SK-N-SH (cell line): ENCODE measurements around the gene ALPG. TPM values are rescaled to one million over a fixed set of nuclear protein-coding genes. Genes with fewer than 3 reads are reported as not detected.

Source experiments
- CTCF ChIA-PET: fragments of 300-600, 350-600 bp; formaldehyde crosslinking; extraction: SDS; loops from one replicate; lab custom pipeline; 2021; lab: Yijun Ruan, JAX
- POLR2A ChIA-PET: fragments of 350-600 bp; sonication (Branson Sonifier 250); formaldehyde crosslinking; extraction: SDS; loops from one replicate; lab custom pipeline; 2020; ENCODE audit warnings: antibody characterized with exemption, inconsistent platforms; lab: Yijun Ruan, JAX
- DNase-seq: peaks from one replicate; pipeline ENCODE4 v3.0.0; 2012
- H2AFZ ChIP-seq: fragments of 200-600 bp; sonication (generic); 2 replicates; pipeline ENCODE4 v1.8.1; 2016; ENCODE audit warnings: antibody characterized with exemption, mild to moderate bottlenecking, low read depth
- H3F3A ChIP-seq: fragments of 200-600 bp; sonication (generic); replicated peaks from 2 replicates; pipeline ENCODE3; 2016; ENCODE audit warnings: antibody characterized with exemption, mild to moderate bottlenecking; ENCODE audit not compliant: insufficient read depth
- H3K27ac ChIP-seq, 2 experiments: fragments of 200-500 bp in 1 of 2; fragments of 200-600 bp in 1 of 2; sonication (Bioruptor generic) in 1 of 2; sonication (generic), shearing (Covaris generic) in 1 of 2; 2 replicates each; pipeline versions ENCODE4 v1.5.1 to v1.6.1; 2014 to 2016; ENCODE audit warnings: low read depth in 2 of 2, inconsistent platforms in 1 of 2, low read length in 1 of 2, mild to moderate bottlenecking in 1 of 2, mixed read lengths in 1 of 2
- H3K27me3 ChIP-seq: fragments of 200-600 bp; sonication (generic), shearing (Covaris generic); 2 replicates; pipeline ENCODE4 v1.6.1; 2016; ENCODE audit warnings: mixed run types; ENCODE audit not compliant: insufficient read depth
- H3K36me3 ChIP-seq, 2 experiments: fragments of 200-500 bp in 1 of 2; fragments of 200-600 bp in 1 of 2; sonication (Bioruptor generic) in 1 of 2; sonication (generic) in 1 of 2; replicated peaks in 1 of 2; 2 replicates each; pipeline versions ENCODE3 to v1.5.1; 2014 to 2016; ENCODE audit warnings: low read length in 1 of 2, mild to moderate bottlenecking in 1 of 2; ENCODE audit not compliant: insufficient read depth in 2 of 2, control insufficient read depth in 1 of 2
- H3K4me1 ChIP-seq, 2 experiments: fragments of 200-500 bp in 1 of 2; fragments of 200-600 bp in 1 of 2; sonication (Bioruptor generic) in 1 of 2; sonication (generic), shearing (Covaris generic) in 1 of 2; 2 replicates each; pipeline versions ENCODE4 v1.5.1 to v1.6.1; 2014 to 2016; ENCODE audit warnings: low read depth in 1 of 2, low read length in 1 of 2, mixed run types in 1 of 2; ENCODE audit not compliant: insufficient read depth in 2 of 2, control insufficient read depth in 1 of 2
- H3K4me2 ChIP-seq: fragments of 200-600 bp; sonication (generic), shearing (Covaris generic); 2 replicates; pipeline ENCODE4 v1.6.1; 2017; ENCODE audit warnings: mixed run types
- H3K4me3 ChIP-seq, 2 experiments: fragments of 200-500 bp in 1 of 2; fragments of 200-600 bp in 1 of 2; sonication (Bioruptor generic) in 1 of 2; sonication (generic), shearing (Covaris generic) in 1 of 2; 2 replicates each; pipeline versions ENCODE4 v1.5.1 to v1.8.1; 2014 to 2016; ENCODE audit warnings: low read depth in 2 of 2, inconsistent platforms in 1 of 2, low read length in 1 of 2, mild to moderate bottlenecking in 1 of 2, mixed read lengths in 1 of 2, moderate library complexity in 1 of 2
- H3K79me2 ChIP-seq: fragments of 200-600 bp; sonication (generic); 2 replicates; pipeline ENCODE4 v1.8.1; 2017; ENCODE audit warnings: mild to moderate bottlenecking; ENCODE audit not compliant: insufficient read depth
- H3K9ac ChIP-seq: fragments of 200-600 bp; sonication (generic); 2 replicates; pipeline ENCODE4 v1.6.1; 2017; ENCODE audit warnings: mixed run types
- H3K9me2 ChIP-seq: fragments of 200-600 bp; sonication (generic); 2 replicates; pipeline ENCODE4 v1.6.1; 2017; ENCODE audit warnings: mixed run types
- H3K9me3 ChIP-seq: fragments of 200-600 bp; sonication (generic); 2 replicates; pipeline ENCODE4 v1.6.1; 2017; ENCODE audit warnings: mixed run types, mild to moderate bottlenecking, moderate library complexity
- H4K20me1 ChIP-seq: fragments of 200-600 bp; sonication (generic); 2 replicates; pipeline ENCODE4 v1.6.1; 2017; ENCODE audit warnings: mild to moderate bottlenecking, mixed run types; ENCODE audit not compliant: insufficient read depth
- CHD2 ChIP-seq: fragments of 150-350 bp; IDR thresholded peaks from 2 replicates; pipeline ENCODE4 v1.6.1; 2018; ENCODE audit warnings: low read length; ENCODE audit not compliant: partially characterized antibody
- EP300 ChIP-seq, 2 experiments: IDR thresholded peaks; 2 replicates each; pipeline versions ENCODE4 v1.4.0 to v1.6.1; 2012; ENCODE audit warnings: borderline replicate concordance in 1 of 2, low read depth in 1 of 2, low read length in 1 of 2
- FOXJ3 ChIP-seq: sonication (generic); formaldehyde crosslinking; IDR thresholded peaks from 2 replicates; pipeline ENCODE4 v1.5.1; 2020; ENCODE audit warnings: mild to moderate bottlenecking, missing genetic modification reagents
- GABPA ChIP-seq: IDR thresholded peaks from 2 replicates; pipeline ENCODE4 v1.4.0; 2012; ENCODE audit warnings: low read depth, mild to moderate bottlenecking
- NRF1 ChIP-seq: IDR thresholded peaks from 2 replicates; pipeline ENCODE4 v1.6.1; 2012; ENCODE audit warnings: low read depth, mild to moderate bottlenecking, low read length
- RFX5 ChIP-seq: IDR thresholded peaks from 2 replicates; pipeline ENCODE4 v1.6.1; 2012; ENCODE audit warnings: mild to moderate bottlenecking, improper control_type of control experiment, low read length
- SIN3A ChIP-seq: IDR thresholded peaks from 2 replicates; pipeline ENCODE4 v1.6.1; 2012; ENCODE audit warnings: low read depth, mild to moderate bottlenecking, low read length, moderate library complexity, borderline replicate concordance
- SMC3 ChIP-seq: IDR thresholded peaks from 2 replicates; pipeline ENCODE4 v1.6.1; 2012; ENCODE audit warnings: low read depth, low read length, improper control_type of control experiment
- TAF1 ChIP-seq: IDR thresholded peaks from 2 replicates; pipeline ENCODE4 v1.6.1; 2012; ENCODE audit warnings: low read depth, mild to moderate bottlenecking, low read length, moderate library complexity, borderline replicate concordance
- TCF12 ChIP-seq: IDR thresholded peaks from 2 replicates; pipeline ENCODE4 v1.4.0; 2012
- TEAD4 ChIP-seq: IDR thresholded peaks from 2 replicates; pipeline ENCODE4 v1.4.0; 2012; ENCODE audit warnings: mild to moderate bottlenecking, borderline replicate concordance; ENCODE audit not compliant: insufficient read depth
- WGBS: methylation state at CpG from one replicate; pipeline ENCODE4 v1.1.6; 2017; ENCODE audit warnings: low lambda C conversion rate; 5-methylcytosine and 5-hydroxymethylcytosine counted together
- polyA plus RNA-seq, 3 experiments: library from polyadenylated mRNA; depleted of rRNA; stranded (reverse); fragments of >200 nt; gene quantifications; 2 replicates each; pipeline ENCODE4 v1.2.3, GENCODE V29; 2012
- TF ChIP-seq, protein P1 (sequence below): IDR thresholded peaks from 2 replicates; pipeline ENCODE4 v1.6.1; 2012; ENCODE audit warnings: mild to moderate bottlenecking, low read depth, low read length, moderate library complexity
- TF ChIP-seq, protein P2 (sequence below): IDR thresholded peaks from 2 replicates; pipeline ENCODE4 v1.4.0; 2012; ENCODE audit warnings: low read depth, borderline replicate concordance
- TF ChIP-seq, protein P3 (sequence below): IDR thresholded peaks from 2 replicates; pipeline ENCODE4; 2012

The ALPG gene
- polyA plus RNA-seq, 1 of the 3 experiments (the other 2 are of a cell fraction): not detected

DNA sequence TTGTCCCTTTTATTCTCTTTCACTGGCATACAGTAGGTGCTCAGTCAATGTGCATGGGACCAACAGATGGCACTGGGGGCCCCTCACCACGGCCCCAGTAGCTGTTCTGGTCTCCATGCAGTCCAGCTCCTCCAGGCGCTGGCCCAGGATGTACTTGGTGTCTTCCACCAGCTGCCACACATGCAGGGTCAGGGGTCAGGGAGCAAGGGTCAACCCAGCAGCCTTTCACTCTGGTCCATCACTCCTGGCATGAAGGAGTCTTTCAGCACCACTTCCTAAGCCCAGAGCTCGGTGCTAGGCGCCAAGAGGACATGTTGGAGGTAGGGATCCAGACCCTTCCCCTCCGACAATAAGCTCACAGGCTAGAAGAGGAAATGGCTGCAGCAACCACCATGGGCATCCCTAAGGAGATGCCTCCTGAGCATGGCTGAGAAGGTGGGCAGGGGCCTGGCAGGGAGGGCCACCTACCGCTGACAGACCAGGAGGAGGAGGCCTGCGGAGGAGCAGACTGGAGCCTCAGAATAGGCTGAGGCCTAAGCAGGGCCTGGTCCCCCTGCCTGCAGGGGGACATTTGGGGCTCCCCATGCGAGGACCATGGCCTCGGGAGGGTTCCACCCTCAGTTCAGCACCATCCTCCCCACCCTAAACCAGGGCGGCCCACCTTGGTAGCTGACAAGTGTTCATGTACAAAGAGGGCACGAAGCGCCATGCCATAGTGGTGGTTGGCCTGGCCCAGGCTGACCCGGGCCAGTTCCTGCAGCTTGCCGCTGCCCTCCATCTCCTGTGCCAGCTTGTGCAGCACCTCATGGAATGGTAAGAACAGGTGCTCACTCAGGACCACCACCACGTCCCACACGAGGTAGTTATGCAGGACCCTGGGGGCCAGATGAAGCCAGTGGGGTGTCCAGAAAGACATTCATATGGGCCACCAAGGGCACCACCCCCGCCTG lies 10.2 kb downstream of the ALPG start:
- H2AFZ ChIP-seq: no peak overlapping the region
- TF ChIP-seq NRF1 (no peak), CHD2 (no peak), TAF1 (no peak), FOXJ3 (no peak), SMC3 (no peak), TEAD4 (no peak), GABPA (no peak)
- TF ChIP-seq, protein P1, sequence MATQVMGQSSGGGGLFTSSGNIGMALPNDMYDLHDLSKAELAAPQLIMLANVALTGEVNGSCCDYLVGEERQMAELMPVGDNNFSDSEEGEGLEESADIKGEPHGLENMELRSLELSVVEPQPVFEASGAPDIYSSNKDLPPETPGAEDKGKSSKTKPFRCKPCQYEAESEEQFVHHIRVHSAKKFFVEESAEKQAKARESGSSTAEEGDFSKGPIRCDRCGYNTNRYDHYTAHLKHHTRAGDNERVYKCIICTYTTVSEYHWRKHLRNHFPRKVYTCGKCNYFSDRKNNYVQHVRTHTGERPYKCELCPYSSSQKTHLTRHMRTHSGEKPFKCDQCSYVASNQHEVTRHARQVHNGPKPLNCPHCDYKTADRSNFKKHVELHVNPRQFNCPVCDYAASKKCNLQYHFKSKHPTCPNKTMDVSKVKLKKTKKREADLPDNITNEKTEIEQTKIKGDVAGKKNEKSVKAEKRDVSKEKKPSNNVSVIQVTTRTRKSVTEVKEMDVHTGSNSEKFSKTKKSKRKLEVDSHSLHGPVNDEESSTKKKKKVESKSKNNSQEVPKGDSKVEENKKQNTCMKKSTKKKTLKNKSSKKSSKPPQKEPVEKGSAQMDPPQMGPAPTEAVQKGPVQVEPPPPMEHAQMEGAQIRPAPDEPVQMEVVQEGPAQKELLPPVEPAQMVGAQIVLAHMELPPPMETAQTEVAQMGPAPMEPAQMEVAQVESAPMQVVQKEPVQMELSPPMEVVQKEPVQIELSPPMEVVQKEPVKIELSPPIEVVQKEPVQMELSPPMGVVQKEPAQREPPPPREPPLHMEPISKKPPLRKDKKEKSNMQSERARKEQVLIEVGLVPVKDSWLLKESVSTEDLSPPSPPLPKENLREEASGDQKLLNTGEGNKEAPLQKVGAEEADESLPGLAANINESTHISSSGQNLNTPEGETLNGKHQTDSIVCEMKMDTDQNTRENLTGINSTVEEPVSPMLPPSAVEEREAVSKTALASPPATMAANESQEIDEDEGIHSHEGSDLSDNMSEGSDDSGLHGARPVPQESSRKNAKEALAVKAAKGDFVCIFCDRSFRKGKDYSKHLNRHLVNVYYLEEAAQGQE: no peak
- TF ChIP-seq, protein P2, sequence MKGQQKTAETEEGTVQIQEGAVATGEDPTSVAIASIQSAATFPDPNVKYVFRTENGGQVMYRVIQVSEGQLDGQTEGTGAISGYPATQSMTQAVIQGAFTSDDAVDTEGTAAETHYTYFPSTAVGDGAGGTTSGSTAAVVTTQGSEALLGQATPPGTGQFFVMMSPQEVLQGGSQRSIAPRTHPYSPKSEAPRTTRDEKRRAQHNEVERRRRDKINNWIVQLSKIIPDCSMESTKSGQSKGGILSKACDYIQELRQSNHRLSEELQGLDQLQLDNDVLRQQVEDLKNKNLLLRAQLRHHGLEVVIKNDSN: no peak
- no peak overlapping the region for H3K4me2 ChIP-seq
- no peaks in the 10 kb centered on the region for H3K36me3 ChIP-seq
- no peak overlapping the region for H3K9ac ChIP-seq
- H4K20me1 ChIP-seq: no peaks in the 10 kb centered on the region
- no peak overlapping the region for H3K27ac ChIP-seq
- H3K9me2 ChIP-seq: no peaks in the 10 kb centered on the region
- CTCF ChIA-PET: interaction anchor here (0.5 to 1.3 kb wide), 6 partner anchors 15 to 511 kb away, joined by 3 to 5 read pairs (median 3); no protein-coding TSS in a partner anchor
- no peaks in the 10 kb centered on the region for H3F3A ChIP-seq
- no peaks in the 10 kb centered on the region; a peak in 1 of 4 replicates for H3K4me1 ChIP-seq
- peak; percentile 16 for DNase-seq
- 73% methylated on average over 10 of the region's 17 CpGs for WGBS
- H3K79me2 ChIP-seq: no peaks in the 10 kb centered on the region
- no peak overlapping the region for H3K4me3 ChIP-seq
- POLR2A ChIA-PET: no interaction called here
- H3K9me3 ChIP-seq: no peaks in the 10 kb centered on the region
- peaks cover 81% of the 10 kb centered on the region for H3K27me3 ChIP-seq

DNA sequence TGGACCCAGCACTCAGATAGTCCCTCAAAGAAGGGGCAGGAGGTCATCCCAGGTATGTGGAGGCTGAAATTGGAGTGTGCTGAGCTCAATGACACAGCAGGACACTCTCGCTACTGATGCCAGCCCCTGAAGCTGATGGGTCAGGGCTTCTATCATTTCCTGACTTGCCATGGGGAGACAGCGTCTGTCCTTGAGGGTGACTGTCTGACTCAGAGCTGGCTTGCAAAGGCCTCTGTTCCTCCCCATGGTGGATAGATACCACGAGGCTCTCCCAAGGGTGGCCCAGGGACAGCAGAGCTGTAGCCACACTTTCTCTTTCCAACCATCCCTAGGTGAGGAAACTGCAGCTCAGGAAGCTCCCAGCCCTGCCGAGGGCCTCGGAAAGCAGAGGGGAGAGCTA lies 10.8 kb downstream of the ALPG start:
- no peak for TF ChIP-seq RFX5
- no peak for TF ChIP-seq SIN3A
- no peak for TF ChIP-seq GABPA
- TF ChIP-seq, protein P1: no peak
- TF ChIP-seq, protein P3, sequence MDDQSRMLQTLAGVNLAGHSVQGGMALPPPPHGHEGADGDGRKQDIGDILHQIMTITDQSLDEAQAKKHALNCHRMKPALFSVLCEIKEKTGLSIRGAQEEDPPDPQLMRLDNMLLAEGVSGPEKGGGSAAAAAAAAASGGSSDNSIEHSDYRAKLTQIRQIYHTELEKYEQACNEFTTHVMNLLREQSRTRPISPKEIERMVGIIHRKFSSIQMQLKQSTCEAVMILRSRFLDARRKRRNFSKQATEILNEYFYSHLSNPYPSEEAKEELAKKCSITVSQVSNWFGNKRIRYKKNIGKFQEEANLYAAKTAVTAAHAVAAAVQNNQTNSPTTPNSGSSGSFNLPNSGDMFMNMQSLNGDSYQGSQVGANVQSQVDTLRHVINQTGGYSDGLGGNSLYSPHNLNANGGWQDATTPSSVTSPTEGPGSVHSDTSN: no peak
- no peak for TF ChIP-seq SMC3
- no peak for TF ChIP-seq CHD2
- no peak for TF ChIP-seq TCF12
- TF ChIP-seq EP300 (IDR thresholded peaks at IDR 0.05; ENCODE audit: borderline replicate concordance in 1 of 2, low read depth in 1 of 2, low read length in 1 of 2): no peak
- TF ChIP-seq, all 33 proteins: peak for 0

More for the DNA sequence above, 10.8 kb downstream of the ALPG start:
- Histone ChIP-seq H4K20me1 (no peaks in the 10 kb centered on the region), H3K27ac (no peak overlapping the region), H3K4me2 (no peak overlapping the region), H2AFZ (no peak overlapping the region), H3K79me2 (no peaks in the 10 kb centered on the region), H3K27me3 (peaks cover 81% of the 10 kb centered on the region), H3K9me3 (no peaks in the 10 kb centered on the region), H3K9me2 (no peaks in the 10 kb centered on the region), H3K9ac (no peak overlapping the region), H3K4me3 (no peak overlapping the region), H3F3A (no peaks in the 10 kb centered on the region), H3K4me1 (no peaks in the 10 kb centered on the region; a peak in 1 of 4 replicates), H3K36me3 (no peaks in the 10 kb centered on the region)
- ChIA-PET CTCF (interaction anchor here (0.6 to 1.1 kb wide), 4 partner anchors 14 to 511 kb away, joined by 3 read pairs; no protein-coding TSS in a partner anchor), POLR2A (no interaction called here)
- no peak for DNase-seq
- WGBS: 50% methylated on average over 1 of the region's 5 CpGs
